ENCODE data around the gene EPRS1.

DNA sequence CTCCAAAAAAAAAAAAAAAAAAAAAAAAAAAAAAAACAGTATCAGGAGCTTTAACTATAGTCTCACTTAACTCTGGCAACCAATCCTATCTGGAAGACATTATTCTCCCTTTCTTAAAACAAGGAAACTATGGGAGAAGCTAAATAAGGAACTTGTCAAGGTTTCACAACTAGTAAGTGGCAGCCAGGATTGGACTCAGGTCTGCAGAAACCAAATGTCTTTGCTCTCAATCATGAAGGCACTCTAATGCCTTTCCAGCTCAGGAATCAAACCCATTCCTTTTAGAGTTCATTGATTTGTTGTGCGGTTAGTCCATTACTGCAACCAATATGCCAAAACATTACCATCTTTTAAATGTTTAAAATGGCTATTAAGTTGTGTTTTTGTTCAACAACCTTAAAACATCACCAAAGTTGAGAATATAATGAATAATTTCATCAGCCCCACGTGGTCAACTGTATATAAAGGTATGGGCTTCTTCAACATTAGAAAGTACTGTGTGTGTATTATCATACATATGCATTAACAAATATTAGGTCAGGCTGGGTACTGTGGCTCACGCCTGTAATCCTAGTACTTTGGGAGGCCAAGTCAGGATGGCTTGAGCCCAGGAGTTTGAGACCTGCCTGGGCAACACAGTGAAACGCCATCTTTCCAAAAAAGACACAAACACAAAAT, 1.5 kb downstream of the EPRS1 start:
- TF ChIP-seq POLR2A (IDR thresholded peaks at IDR 0.05) = no peak
- TF ChIP-seq, protein P1, sequence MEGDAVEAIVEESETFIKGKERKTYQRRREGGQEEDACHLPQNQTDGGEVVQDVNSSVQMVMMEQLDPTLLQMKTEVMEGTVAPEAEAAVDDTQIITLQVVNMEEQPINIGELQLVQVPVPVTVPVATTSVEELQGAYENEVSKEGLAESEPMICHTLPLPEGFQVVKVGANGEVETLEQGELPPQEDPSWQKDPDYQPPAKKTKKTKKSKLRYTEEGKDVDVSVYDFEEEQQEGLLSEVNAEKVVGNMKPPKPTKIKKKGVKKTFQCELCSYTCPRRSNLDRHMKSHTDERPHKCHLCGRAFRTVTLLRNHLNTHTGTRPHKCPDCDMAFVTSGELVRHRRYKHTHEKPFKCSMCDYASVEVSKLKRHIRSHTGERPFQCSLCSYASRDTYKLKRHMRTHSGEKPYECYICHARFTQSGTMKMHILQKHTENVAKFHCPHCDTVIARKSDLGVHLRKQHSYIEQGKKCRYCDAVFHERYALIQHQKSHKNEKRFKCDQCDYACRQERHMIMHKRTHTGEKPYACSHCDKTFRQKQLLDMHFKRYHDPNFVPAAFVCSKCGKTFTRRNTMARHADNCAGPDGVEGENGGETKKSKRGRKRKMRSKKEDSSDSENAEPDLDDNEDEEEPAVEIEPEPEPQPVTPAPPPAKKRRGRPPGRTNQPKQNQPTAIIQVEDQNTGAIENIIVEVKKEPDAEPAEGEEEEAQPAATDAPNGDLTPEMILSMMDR (IDR thresholded peaks at IDR 0.05) = no peak

All from right lobe of liver (tissue), 4 donors.